Gastrocnemius medialis (tissue), 4 donors: ENCODE measurements around the gene ZNF624.

ENCODE experiments used
- POLR2A ChIP-seq, 2 donors: fragments of 450-650 bp; IDR thresholded peaks; one replicate each; pipeline ENCODE4 v1.6.1; 2017; ENCODE audit warnings: antibody characterized with exemption in 2 of 2, mild to moderate bottlenecking in 2 of 2, moderate library complexity in 2 of 2
- TF ChIP-seq, protein P1 (sequence below), 5 experiments: fragments of 450-650 bp in 3 of 5; fragments of 200-600 bp in 2 of 5; sonication (generic) in 2 of 5; IDR thresholded peaks in 4 of 5; conservative IDR thresholded peaks in 1 of 5; 1 replicate in 4 of 5; 2 replicates in 1 of 5; pipeline ENCODE4 v1.5.1; 2016 to 2019; ENCODE audit warnings: antibody characterized with exemption in 5 of 5, mild to moderate bottlenecking in 3 of 5, moderate library complexity in 3 of 5

DNA sequence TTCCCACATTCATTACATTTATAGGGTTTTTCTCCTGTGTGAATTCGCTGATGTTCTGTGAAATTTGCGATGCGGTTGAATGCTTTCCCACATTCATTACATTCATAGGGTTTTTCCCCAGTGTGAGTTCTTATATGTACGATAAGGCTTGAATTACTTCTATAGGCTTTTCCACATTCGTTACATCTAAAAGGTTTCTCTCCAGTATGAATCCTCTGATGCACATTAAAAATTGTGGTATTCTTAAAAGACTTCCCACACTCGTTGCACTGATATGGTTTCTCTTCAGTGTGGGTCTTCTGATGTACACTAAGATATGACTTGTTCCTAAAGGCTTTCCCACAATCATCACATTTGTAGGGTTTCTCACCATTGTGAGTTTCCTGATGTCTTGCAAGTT is 30.4 kb downstream of the ZNF624 start:
- TF ChIP-seq, protein P1, sequence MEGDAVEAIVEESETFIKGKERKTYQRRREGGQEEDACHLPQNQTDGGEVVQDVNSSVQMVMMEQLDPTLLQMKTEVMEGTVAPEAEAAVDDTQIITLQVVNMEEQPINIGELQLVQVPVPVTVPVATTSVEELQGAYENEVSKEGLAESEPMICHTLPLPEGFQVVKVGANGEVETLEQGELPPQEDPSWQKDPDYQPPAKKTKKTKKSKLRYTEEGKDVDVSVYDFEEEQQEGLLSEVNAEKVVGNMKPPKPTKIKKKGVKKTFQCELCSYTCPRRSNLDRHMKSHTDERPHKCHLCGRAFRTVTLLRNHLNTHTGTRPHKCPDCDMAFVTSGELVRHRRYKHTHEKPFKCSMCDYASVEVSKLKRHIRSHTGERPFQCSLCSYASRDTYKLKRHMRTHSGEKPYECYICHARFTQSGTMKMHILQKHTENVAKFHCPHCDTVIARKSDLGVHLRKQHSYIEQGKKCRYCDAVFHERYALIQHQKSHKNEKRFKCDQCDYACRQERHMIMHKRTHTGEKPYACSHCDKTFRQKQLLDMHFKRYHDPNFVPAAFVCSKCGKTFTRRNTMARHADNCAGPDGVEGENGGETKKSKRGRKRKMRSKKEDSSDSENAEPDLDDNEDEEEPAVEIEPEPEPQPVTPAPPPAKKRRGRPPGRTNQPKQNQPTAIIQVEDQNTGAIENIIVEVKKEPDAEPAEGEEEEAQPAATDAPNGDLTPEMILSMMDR (IDR thresholded peaks at IDR 0.05 in 4 of 5, conservative IDR thresholded peaks at IDR 0.05 in 1 of 5) = no peak
- TF ChIP-seq POLR2A (IDR thresholded peaks at IDR 0.05) = no peak
